PC-3 (cell line): ENCODE data around the gene RBMS3. TPM values are rescaled to one million over a fixed set of nuclear protein-coding genes. Genes with fewer than 3 reads are reported as not detected.

Experiments
- ATAC-seq: fragments of 200-7000 bp; cut with Tn5 transposase; 2 replicates; pipeline ENCODE4 v1.9.1; 2020; ENCODE audit warnings: mild to moderate bottlenecking, moderate library complexity
- BruUV-seq: library from RNA; stranded (reverse); fragments of 400-500 nt; replicated peaks from 2 replicates; lab custom pipeline; 2021; lab: Mats Ljungman, UMichigan
- CTCF ChIA-PET: fragments of 300-600 bp; sonication (Branson Sonifier 250); formaldehyde crosslinking; loops from one replicate; lab custom pipeline; 2022; ENCODE audit warnings: antibody characterized with exemption; lab: Charles Lee
- POLR2A ChIA-PET: fragments of 300-600 bp; sonication (Branson Sonifier 250); formaldehyde crosslinking; loops from one replicate; lab custom pipeline; 2022; ENCODE audit warnings: antibody characterized with exemption; ENCODE audit not compliant: unreplicated experiment; lab: Charles Lee
- DNase-seq: peaks from one replicate; pipeline ENCODE4 v3.0.0-alpha.2; 2015
- H2AFZ ChIP-seq: fragments of 300-600 bp; sonication (generic); 2 replicates; pipeline ENCODE4 v1.6.0; 2016; ENCODE audit warnings: antibody characterized with exemption, low read length
- H3F3A ChIP-seq: fragments of 300-600 bp; sonication (generic); one replicate; pipeline ENCODE4 v1.6.0; 2017; ENCODE audit warnings: antibody characterized with exemption, low read length, control low read depth, mild to moderate bottlenecking; ENCODE audit not compliant: unreplicated experiment
- H3K27ac ChIP-seq: fragments of 300-600 bp; sonication (generic); 2 replicates; pipeline ENCODE4 v1.5.1; 2016; ENCODE audit warnings: mild to moderate bottlenecking, low read length
- H3K27me3 ChIP-seq: fragments of 300-600 bp; sonication (generic); 2 replicates; pipeline ENCODE4 v1.6.1; 2016; ENCODE audit warnings: low read length, mixed read lengths
- H3K36me3 ChIP-seq: fragments of 300-600 bp; sonication (generic); 2 replicates; pipeline ENCODE4 v1.6.1; 2016; ENCODE audit warnings: low read depth, mixed run types, low read length, mixed read lengths
- H3K4me1 ChIP-seq: fragments of 300-600 bp; sonication (generic); 2 replicates; pipeline ENCODE4 v1.5.1; 2016; ENCODE audit warnings: low read length; ENCODE audit not compliant: insufficient read depth
- H3K4me2 ChIP-seq: fragments of 300-600 bp; sonication (generic); 2 replicates; pipeline ENCODE4 v1.6.0; 2016; ENCODE audit warnings: low read length
- H3K4me3 ChIP-seq: fragments of 300-600 bp; sonication (generic); 2 replicates; pipeline ENCODE4 v1.5.1; 2016; ENCODE audit warnings: mild to moderate bottlenecking, low read length, mixed read lengths
- H3K79me2 ChIP-seq: fragments of 300-600 bp; sonication (generic); 2 replicates; pipeline ENCODE4 v1.6.1; 2017; ENCODE audit warnings: low read length, mixed read lengths
- H3K9ac ChIP-seq: fragments of 300-600 bp; sonication (generic); 2 replicates; pipeline ENCODE4 v1.6.0; 2016; ENCODE audit warnings: mild to moderate bottlenecking, low read length
- H3K9me2 ChIP-seq: fragments of 300-600 bp; sonication (generic); replicated peaks from 2 replicates; pipeline ENCODE4 v1.6.1; 2016; ENCODE audit warnings: mixed run types, low read length, mixed read lengths
- H3K9me3 ChIP-seq: fragments of 300-600 bp; sonication (generic); 2 replicates; pipeline ENCODE4 v1.6.1; 2016; ENCODE audit warnings: low read length, mixed read lengths
- H4K20me1 ChIP-seq: fragments of 300-600 bp; sonication (generic); 2 replicates; pipeline ENCODE4 v1.6.1; 2016; ENCODE audit warnings: low read length, mixed read lengths
- EZH2 ChIP-seq: fragments of 300-600 bp; sonication (generic); IDR thresholded peaks from one replicate; pipeline ENCODE4 v1.6.1; 2017; ENCODE audit warnings: antibody characterized with exemption, mild to moderate bottlenecking, low read length; ENCODE audit not compliant: unreplicated experiment
- EZH2phosphoT487 ChIP-seq: fragments of 300-600 bp; sonication (generic); IDR thresholded peaks from 2 replicates; pipeline ENCODE4 v1.6.1; 2018; ENCODE audit warnings: mild to moderate bottlenecking, antibody characterized with exemption, low read length, borderline replicate concordance
- intact Hi-C: fragments of 100-400 bp; cut with micrococcal nuclease; formaldehyde crosslinking; loops from 2 replicates; pipeline ENCODE4 v1.9.0; 2023
- total RNA-seq: library from RNA; depleted of rRNA; stranded (reverse); fragments of >200 nt; gene quantifications from 2 replicates; pipeline ENCODE4 v1.2.3, GENCODE V29; 2014
- TF ChIP-seq, protein P1 (sequence below): fragments of 300-600 bp; sonication (generic); conservative IDR thresholded peaks from 2 replicates; pipeline ENCODE4 v1.5.1; 2017; ENCODE audit warnings: antibody characterized with exemption, low read depth, mild to moderate bottlenecking, low read length

RBMS3 gene
- total RNA-seq, 1 experiment from 2014 or later, result 5.4 TPM

DNA sequence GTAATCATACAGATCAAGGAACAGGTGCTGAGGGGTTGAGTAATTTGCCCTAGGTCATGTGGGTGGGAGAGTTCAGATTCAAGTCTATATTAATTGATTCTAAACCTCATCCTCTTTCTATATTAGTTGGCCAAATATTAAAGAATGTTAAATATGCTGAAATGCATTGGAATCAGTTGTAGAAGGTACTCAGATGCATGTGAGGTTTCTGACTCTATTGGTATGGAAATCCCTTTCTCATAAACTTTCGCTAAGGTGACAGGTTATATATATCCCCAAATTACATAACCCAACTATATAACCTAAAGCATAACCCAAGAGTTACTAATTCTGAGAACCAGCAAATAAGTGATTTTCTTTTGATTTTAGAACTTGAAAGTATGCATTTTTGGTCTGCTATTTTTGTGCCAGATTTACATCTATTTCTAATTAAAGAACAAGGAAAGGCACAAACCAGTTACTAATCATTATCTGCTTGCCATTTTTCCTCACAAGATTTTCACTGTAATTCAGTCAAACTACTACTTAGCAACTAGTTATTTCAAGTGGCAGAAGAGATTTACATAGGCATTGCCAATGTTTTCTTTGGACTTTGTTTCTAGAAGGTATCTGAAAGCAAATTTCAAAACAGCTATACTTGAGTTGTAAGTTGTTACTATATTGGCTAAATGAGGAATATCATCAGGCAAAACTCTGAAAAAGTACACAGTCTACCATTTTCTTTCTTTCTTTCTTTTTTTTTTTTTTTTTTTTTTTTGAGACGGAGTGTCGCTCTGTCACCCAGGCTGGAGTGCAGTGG, 201.3 kb downstream of the RBMS3 start:
- Histone ChIP-seq H3K9me3 (no peaks in the 10 kb centered on the region), H3K4me1 (peaks cover 18% of the 10 kb centered on the region), H3K79me2 (no peaks in the 10 kb centered on the region), H3K27me3 (no peaks in the 10 kb centered on the region), H3K9me2 (no peaks in the 10 kb centered on the region), H3K27ac (no peak overlapping the region), H2AFZ (no peak overlapping the region), H3F3A (peaks cover 5% of the 10 kb centered on the region), H3K36me3 (no peaks in the 10 kb centered on the region), H3K9ac (no peak overlapping the region), H4K20me1 (no peaks in the 10 kb centered on the region), H3K4me2 (no peak overlapping the region), H3K4me3 (no peak overlapping the region)
- POLR2A ChIA-PET, result no interaction called here
- CTCF ChIA-PET, result no interaction called here
- intact Hi-C loops, result no loop called here
- ATAC-seq, result no peak
- BruUV-seq, result no TSS peak
- no peak for TF ChIP-seq EZH2
- TF ChIP-seq, protein P1, sequence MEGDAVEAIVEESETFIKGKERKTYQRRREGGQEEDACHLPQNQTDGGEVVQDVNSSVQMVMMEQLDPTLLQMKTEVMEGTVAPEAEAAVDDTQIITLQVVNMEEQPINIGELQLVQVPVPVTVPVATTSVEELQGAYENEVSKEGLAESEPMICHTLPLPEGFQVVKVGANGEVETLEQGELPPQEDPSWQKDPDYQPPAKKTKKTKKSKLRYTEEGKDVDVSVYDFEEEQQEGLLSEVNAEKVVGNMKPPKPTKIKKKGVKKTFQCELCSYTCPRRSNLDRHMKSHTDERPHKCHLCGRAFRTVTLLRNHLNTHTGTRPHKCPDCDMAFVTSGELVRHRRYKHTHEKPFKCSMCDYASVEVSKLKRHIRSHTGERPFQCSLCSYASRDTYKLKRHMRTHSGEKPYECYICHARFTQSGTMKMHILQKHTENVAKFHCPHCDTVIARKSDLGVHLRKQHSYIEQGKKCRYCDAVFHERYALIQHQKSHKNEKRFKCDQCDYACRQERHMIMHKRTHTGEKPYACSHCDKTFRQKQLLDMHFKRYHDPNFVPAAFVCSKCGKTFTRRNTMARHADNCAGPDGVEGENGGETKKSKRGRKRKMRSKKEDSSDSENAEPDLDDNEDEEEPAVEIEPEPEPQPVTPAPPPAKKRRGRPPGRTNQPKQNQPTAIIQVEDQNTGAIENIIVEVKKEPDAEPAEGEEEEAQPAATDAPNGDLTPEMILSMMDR, result no peak
- no peak for TF ChIP-seq EZH2phosphoT487
- DNase-seq, result no peak

DNA sequence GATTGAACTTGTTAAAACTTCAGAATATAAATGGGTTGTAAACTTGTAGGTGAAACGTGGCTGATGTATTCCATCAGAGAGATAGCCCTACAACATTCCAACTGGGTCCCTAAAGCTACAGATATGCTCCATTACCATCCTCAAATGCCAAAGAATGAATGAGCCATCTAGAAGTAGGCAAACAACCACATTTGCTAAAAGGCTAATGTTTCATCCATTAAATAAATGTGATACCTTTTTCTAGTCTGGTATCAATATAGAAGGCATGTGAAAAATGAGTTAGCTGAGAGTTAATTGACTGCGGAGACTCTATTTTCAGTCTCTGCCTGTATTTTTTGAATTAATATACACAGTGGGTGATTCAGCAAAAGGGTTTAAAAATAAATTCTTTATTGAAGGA, 203.8 kb downstream of the RBMS3 start:
- Histone ChIP-seq H3K4me1 (peaks cover 33% of the 10 kb centered on the region), H4K20me1 (no peaks in the 10 kb centered on the region), H3K9me2 (no peaks in the 10 kb centered on the region), H3K4me2 (no peak overlapping the region), H3K4me3 (no peak overlapping the region), H3K36me3 (no peaks in the 10 kb centered on the region), H3K27me3 (no peaks in the 10 kb centered on the region), H3K9ac (no peak overlapping the region), H2AFZ (no peak overlapping the region), H3K27ac (no peak overlapping the region), H3K79me2 (no peaks in the 10 kb centered on the region), H3K9me3 (no peaks in the 10 kb centered on the region), H3F3A (peaks cover 5% of the 10 kb centered on the region)
- DNase-seq (no peak), ATAC-seq (no peak)
- CTCF ChIA-PET, result no interaction called here
- intact Hi-C loops, result loop anchor here (5.0 kb wide), 1 partner anchor 417 kb away; no protein-coding TSS in a partner anchor
- BruUV-seq, result no TSS peak
- no peak for TF ChIP-seq EZH2phosphoT487
- TF ChIP-seq EZH2, result no peak
- TF ChIP-seq, protein P1, result no peak
- POLR2A ChIA-PET, result no interaction called here

- H3K36me3 ChIP-seq, result no peaks in the 10 kb centered on the region
- no peaks in the 10 kb centered on the region for H3K27me3 ChIP-seq
- H2AFZ ChIP-seq, result no peak overlapping the region
- no peaks in the 10 kb centered on the region for H4K20me1 ChIP-seq
- H3K79me2 ChIP-seq, result no peaks in the 10 kb centered on the region
- BruUV-seq, result no TSS peak
- CTCF ChIA-PET, result no interaction called here
- TF ChIP-seq, protein P1, result no peak
- no peak for TF ChIP-seq EZH2
- TF ChIP-seq EZH2phosphoT487, result no peak
- H3K9me2 ChIP-seq, result no peaks in the 10 kb centered on the region
- peak overlapping the region; percentile 66 for H3K4me2 ChIP-seq
- peak overlapping the region; percentile 34; the same call in 1 of the 2 replicates for H3K4me3 ChIP-seq
- peaks cover 5% of the 10 kb centered on the region for H3F3A ChIP-seq
- H3K9ac ChIP-seq, result peak overlapping the region; percentile 72
- ATAC-seq (peak; percentile 93), DNase-seq (peak; percentile 88)
- POLR2A ChIA-PET, result no interaction called here
- H3K27ac ChIP-seq, result peak overlapping the region; percentile 92
- intact Hi-C loops, result loop anchor here (1.0 to 5.0 kb wide), 6 partner anchors 39 to 419 kb away; no protein-coding TSS in a partner anchor
- peaks cover 33% of the 10 kb centered on the region for H3K4me1 ChIP-seq
- no peaks in the 10 kb centered on the region for H3K9me3 ChIP-seq
Measured at GRCh38 chr3:29486096-29486495, 205.2 kb downstream of the RBMS3 start.
